ENCODE results near the gene ZFAND6. TPM values are rescaled to one million over a fixed set of nuclear protein-coding genes. Genes with fewer than 3 reads are reported as not detected.
A peak's percentile ranks its signal among the peaks of the same experiment; 100 is the strongest.

ZFAND6 gene
- total and polyA plus RNA-seq, 10 of the 15 experiments (the other 5 are each of a cell fraction or from before 2014, with no cell fraction given): 78.9 to 179 (median 135) TPM

DNA sequence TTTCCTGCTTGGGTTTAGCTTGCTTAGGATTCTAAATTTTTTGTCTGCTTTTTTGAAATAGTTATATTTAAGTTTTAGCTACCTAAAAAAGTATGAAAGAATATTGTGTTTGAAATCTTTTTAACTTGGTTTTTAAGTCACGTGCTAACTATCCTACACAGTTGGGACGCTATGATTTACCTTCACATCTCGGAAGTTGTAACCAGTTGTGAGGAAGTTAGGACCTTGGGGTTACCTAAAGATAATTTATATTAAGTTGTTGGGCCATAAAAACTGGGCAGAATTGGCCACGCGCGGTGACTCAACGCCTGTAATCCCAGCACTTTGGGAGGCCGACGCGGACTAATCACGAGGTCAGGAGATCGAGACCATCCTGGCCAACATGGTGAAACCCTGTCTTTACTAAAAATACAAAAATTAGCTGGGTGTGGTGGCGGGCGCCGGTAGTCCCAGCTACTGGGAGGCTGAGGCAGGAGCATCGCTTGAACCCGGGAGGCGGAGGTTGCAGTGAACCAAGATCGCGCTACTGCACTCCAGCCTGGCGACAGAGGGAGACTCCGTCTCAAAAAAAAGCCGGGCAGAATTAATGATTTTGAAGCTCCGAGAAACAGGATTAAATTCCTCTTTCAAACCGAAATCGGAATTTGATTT is 1.0 kb downstream of the ZFAND6 start (continued):
- TF ChIP-seq, protein P1, sequence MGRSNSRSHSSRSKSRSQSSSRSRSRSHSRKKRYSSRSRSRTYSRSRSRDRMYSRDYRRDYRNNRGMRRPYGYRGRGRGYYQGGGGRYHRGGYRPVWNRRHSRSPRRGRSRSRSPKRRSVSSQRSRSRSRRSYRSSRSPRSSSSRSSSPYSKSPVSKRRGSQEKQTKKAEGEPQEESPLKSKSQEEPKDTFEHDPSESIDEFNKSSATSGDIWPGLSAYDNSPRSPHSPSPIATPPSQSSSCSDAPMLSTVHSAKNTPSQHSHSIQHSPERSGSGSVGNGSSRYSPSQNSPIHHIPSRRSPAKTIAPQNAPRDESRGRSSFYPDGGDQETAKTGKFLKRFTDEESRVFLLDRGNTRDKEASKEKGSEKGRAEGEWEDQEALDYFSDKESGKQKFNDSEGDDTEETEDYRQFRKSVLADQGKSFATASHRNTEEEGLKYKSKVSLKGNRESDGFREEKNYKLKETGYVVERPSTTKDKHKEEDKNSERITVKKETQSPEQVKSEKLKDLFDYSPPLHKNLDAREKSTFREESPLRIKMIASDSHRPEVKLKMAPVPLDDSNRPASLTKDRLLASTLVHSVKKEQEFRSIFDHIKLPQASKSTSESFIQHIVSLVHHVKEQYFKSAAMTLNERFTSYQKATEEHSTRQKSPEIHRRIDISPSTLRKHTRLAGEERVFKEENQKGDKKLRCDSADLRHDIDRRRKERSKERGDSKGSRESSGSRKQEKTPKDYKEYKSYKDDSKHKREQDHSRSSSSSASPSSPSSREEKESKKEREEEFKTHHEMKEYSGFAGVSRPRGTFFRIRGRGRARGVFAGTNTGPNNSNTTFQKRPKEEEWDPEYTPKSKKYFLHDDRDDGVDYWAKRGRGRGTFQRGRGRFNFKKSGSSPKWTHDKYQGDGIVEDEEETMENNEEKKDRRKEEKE (IDR thresholded peaks at IDR 0.05): no peak
- TF ChIP-seq, protein P2, sequence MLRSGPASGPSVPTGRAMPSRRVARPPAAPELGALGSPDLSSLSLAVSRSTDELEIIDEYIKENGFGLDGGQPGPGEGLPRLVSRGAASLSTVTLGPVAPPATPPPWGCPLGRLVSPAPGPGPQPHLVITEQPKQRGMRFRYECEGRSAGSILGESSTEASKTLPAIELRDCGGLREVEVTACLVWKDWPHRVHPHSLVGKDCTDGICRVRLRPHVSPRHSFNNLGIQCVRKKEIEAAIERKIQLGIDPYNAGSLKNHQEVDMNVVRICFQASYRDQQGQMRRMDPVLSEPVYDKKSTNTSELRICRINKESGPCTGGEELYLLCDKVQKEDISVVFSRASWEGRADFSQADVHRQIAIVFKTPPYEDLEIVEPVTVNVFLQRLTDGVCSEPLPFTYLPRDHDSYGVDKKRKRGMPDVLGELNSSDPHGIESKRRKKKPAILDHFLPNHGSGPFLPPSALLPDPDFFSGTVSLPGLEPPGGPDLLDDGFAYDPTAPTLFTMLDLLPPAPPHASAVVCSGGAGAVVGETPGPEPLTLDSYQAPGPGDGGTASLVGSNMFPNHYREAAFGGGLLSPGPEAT (IDR thresholded peaks at IDR 0.05; ENCODE audit: low read depth): peak; percentile 38; the same call in 1 of the 2 replicates
- TF ChIP-seq, protein P3, sequence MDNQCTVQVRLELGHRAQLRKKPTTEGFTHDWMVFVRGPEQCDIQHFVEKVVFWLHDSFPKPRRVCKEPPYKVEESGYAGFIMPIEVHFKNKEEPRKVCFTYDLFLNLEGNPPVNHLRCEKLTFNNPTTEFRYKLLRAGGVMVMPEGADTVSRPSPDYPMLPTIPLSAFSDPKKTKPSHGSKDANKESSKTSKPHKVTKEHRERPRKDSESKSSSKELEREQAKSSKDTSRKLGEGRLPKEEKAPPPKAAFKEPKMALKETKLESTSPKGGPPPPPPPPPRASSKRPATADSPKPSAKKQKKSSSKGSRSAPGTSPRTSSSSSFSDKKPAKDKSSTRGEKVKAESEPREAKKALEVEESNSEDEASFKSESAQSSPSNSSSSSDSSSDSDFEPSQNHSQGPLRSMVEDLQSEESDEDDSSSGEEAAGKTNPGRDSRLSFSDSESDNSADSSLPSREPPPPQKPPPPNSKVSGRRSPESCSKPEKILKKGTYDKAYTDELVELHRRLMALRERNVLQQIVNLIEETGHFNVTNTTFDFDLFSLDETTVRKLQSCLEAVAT (IDR thresholded peaks at IDR 0.05): peak; percentile 82
- TF ChIP-seq SUZ12 (IDR thresholded peaks at IDR 0.05; ENCODE audit: unreplicated experiment): no peak
- TF ChIP-seq RAD21 (IDR thresholded peaks at IDR 0.05; ENCODE audit: insufficient read depth, low read depth, low read length): 0 out of 2 replicates have a peak, but pooled peaks have one; percentile 16
- TF ChIP-seq SMARCA5 (IDR thresholded peaks at IDR 0.05): peak; percentile 43; the same call in 1 of the 2 replicates
- no peak for TF ChIP-seq ZSCAN29 (IDR thresholded peaks at IDR 0.05)
- no peak for TF ChIP-seq RBBP5 (conservative IDR thresholded peaks at IDR 0.05)
- no peak for TF ChIP-seq FOXM1 (IDR thresholded peaks at IDR 0.05; ENCODE audit: low read depth, low read length)
- TF ChIP-seq ZNF217 (IDR thresholded peaks at IDR 0.05): 0 out of 2 replicates have a peak, but pooled peaks have one; percentile 32
- TF ChIP-seq, protein P4, sequence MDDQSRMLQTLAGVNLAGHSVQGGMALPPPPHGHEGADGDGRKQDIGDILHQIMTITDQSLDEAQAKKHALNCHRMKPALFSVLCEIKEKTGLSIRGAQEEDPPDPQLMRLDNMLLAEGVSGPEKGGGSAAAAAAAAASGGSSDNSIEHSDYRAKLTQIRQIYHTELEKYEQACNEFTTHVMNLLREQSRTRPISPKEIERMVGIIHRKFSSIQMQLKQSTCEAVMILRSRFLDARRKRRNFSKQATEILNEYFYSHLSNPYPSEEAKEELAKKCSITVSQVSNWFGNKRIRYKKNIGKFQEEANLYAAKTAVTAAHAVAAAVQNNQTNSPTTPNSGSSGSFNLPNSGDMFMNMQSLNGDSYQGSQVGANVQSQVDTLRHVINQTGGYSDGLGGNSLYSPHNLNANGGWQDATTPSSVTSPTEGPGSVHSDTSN (IDR thresholded peaks at IDR 0.05; ENCODE audit: insufficient replicate concordance, low read depth, low read length): no peak
- peak; percentile 30; the same call in 1 of the 2 replicates for TF ChIP-seq MTA2 (IDR thresholded peaks at IDR 0.05; ENCODE audit: low read depth)
- no peak for TF ChIP-seq EP300 (IDR thresholded peaks at IDR 0.05; ENCODE audit: borderline replicate concordance in 1 of 2, control insufficient read depth in 1 of 2, low read depth in 2 of 2, low read length in 2 of 2)
- TF ChIP-seq TAF1 (IDR thresholded peaks at IDR 0.05; ENCODE audit: borderline replicate concordance, low read depth, low read length): no peak
- no peak for TF ChIP-seq ETV6 (conservative IDR thresholded peaks at IDR 0.05 in 1 of 2, IDR thresholded peaks at IDR 0.05 in 1 of 2; ENCODE audit: borderline replicate concordance in 1 of 2, low read depth in 1 of 2)
- TF ChIP-seq ZZZ3 (IDR thresholded peaks at IDR 0.05; ENCODE audit: control insufficient read depth, insufficient read length, low read depth): no peak
- no peak for TF ChIP-seq TARDBP (IDR thresholded peaks at IDR 0.05; ENCODE audit: borderline replicate concordance)
- TF ChIP-seq CREB1 (IDR thresholded peaks at IDR 0.05; ENCODE audit: low read depth): no peak
- no peak for TF ChIP-seq ESRRA (IDR thresholded peaks at IDR 0.05; ENCODE audit: low read length)
- TF ChIP-seq BMI1 (IDR thresholded peaks at IDR 0.05; ENCODE audit: borderline replicate concordance): no peak
- TF ChIP-seq CHD2 (IDR thresholded peaks at IDR 0.05; ENCODE audit: borderline replicate concordance, low read depth, low read length): no peak

All from GM12878 (cell line).